GM18507 (cell line): ENCODE measurements around the gene FBXO42.

ENCODE experiments used
- DNase-seq: peaks from one replicate; pipeline ENCODE4 v3.0.0; 2011; ENCODE audit warnings: low read depth; ENCODE audit not compliant: insufficient read length; ENCODE audit errors: extremely low spot score
- FAIRE-seq: peaks from 2 replicates; lab custom pipeline; 2011; peaks lifted over from hg19 to GRCh38; lab: Jason Lieb, UNC

Gene FBXO42

GRCh38 chr1:16338961-16339360 is 13.3 kb downstream of the FBXO42 start:
- DNase-seq (no peak), FAIRE-seq (no peak)

GRCh38 chr1:16334655-16335340 is 17.5 kb downstream of the FBXO42 start:
- no peak for DNase-seq
- FAIRE-seq: no peak

- FAIRE-seq (no peak), DNase-seq (no peak)
These were observed 25.4 kb downstream of the FBXO42 start for GRCh38 chr1:16326833-16327404.

DNA sequence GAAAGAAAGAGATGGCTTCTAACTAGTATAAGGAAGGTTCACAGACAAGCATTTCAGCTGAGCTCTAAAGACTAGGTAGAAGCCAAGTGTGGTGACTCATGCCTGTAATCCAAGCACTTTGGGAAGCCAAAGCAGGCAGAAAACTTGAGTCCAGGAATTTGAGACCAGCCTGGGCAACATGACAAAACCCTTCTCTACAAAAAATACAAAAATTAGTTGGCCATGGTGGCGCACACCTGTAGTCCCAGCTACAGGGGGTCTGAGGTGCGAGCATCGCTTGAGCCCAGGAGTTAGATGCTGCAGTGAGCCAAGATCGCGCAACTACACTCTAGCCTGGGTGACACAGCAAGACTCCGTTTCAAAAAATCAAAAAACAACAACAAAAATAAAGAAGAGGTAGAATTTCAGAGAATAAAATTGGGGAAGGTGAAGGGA is 27.8 kb downstream of the FBXO42 start:
- DNase-seq (no peak), FAIRE-seq (no peak)

- FAIRE-seq (peak; percentile 15), DNase-seq (no peak)
These were observed 31.0 kb downstream of the FBXO42 start for GRCh38 chr1:16321176-16321867.

DNA sequence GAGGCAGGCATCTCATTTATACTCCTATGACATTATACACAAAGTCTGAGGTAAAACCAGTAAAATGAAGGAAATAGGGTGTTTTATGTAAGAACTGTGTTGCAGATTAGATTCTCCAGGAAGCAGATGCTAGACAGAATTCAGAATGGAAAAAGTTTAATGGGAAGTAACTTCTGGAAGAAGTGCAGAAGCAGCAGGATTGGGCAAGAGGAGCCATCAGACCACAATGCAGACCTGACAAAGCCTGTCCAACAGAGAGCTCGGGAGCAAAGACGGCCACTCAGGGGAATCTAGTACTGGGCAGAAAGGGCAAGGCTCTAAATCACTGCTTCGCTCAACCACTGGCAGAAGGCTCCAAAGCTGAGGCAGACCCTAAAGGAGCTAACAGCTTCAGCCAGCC is 33.7 kb downstream of the FBXO42 start:
- no peak for DNase-seq
- no peak for FAIRE-seq

DNA sequence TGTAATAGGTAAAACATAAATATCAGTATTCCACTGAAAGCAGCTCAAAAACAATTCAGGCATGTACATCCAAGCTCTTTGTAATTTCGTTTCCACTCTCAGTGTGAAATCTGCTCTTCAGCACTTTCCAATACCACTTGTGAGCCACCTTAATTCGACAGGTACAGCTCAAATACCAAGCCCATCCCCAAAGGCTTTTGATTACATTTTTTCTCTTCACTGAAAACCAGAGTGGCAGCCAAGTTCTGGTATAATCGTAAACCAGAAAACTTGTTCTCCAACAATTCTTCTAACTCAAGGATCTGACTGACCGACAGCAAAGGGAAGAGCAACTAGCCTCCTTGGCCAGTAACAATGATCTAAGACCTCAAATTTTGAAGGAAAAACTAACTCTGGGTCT is 36.8 kb downstream of the FBXO42 start:
- DNase-seq (no peak), FAIRE-seq (no peak)

DNA sequence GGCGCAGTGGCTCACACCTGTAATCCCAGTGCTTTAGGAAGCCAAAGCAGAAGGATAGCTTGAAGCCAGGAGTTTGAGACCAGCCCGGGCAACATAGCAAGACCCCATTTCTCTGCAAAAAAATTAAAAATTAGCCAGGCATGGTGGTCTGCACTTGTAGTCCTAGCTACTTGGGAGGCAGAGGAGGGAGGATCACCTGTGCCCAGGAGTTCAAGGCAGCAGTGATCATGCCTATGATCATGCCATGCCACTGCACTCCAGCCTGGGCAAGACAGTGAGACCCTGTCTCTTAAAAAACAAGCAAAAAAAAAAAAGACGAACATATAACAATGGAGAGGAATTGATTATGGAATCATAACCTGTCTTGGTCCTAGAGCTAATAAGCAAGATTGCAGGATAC is 45.1 kb downstream of the FBXO42 start:
- no peak for DNase-seq
- no peak for FAIRE-seq

DNA sequence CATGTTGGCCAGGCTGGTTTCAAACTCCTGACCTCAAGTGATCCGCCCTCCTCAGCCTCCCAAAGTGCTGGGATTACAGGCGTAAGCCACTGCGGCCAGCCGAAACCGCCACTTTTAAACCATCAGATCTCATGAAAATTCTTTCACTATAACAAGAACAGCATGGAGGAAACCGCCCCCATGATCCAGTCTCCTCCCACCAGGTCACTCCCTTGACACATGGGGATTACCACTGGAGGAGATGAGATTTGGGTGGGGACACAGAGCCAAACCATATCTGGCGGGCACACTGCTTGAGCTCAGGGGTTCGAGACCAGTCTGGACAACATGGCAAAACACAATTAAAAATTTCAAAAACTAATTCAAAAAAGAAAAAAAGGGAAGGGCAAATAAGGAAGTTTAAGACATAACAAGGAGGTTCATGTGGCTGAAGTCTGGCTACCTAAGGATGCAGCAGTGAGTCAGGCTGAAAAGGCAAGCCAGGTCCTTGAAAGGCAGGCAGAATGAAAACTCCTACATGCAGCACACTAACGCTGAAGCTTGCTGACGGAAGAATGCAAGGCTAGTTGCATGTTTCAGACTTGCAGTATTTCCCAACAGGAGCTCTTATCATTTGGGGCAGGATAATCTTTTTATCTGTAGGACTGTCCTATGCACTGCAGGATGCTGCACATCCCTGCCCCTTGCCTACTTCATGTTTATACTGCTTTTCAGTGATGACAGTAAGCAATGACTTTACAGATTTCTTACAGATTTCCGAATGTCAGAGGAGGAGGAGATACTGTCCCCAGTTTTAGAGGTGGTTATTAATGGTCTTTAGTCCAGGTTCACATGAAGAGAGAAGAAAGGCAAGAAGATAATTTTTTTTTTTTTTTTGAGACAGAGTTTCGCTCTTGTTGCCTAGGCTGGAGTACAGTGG is 49.3 kb downstream of the FBXO42 start:
- DNase-seq (no peak), FAIRE-seq (no peak)

DNA sequence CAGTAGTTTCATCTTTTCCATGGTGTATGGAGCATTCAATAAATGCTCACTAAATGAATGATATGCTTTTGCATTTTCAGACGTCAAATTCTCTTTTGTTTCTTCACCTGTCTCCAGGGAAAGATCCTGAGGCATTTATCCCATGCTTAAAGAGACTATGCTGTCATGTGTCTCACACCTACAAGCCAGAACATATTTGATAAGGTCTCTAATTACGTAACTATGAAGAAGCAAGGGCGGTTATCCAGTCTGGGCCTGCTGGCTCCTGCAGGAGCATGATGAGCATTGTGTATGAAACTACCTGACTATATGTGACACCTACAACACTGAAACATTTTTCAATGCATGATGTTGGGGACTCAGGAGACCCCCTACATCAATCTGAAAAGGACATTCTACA is 51.8 kb downstream of the FBXO42 start:
- no peak for FAIRE-seq
- no peak for DNase-seq

- FAIRE-seq (no peak), DNase-seq (no peak)
These were observed 53.6 kb downstream of the FBXO42 start for GRCh38 chr1:16298653-16299052.

GRCh38 chr1:16296643-16297042 is 55.6 kb downstream of the FBXO42 start:
- FAIRE-seq: no peak

DNA sequence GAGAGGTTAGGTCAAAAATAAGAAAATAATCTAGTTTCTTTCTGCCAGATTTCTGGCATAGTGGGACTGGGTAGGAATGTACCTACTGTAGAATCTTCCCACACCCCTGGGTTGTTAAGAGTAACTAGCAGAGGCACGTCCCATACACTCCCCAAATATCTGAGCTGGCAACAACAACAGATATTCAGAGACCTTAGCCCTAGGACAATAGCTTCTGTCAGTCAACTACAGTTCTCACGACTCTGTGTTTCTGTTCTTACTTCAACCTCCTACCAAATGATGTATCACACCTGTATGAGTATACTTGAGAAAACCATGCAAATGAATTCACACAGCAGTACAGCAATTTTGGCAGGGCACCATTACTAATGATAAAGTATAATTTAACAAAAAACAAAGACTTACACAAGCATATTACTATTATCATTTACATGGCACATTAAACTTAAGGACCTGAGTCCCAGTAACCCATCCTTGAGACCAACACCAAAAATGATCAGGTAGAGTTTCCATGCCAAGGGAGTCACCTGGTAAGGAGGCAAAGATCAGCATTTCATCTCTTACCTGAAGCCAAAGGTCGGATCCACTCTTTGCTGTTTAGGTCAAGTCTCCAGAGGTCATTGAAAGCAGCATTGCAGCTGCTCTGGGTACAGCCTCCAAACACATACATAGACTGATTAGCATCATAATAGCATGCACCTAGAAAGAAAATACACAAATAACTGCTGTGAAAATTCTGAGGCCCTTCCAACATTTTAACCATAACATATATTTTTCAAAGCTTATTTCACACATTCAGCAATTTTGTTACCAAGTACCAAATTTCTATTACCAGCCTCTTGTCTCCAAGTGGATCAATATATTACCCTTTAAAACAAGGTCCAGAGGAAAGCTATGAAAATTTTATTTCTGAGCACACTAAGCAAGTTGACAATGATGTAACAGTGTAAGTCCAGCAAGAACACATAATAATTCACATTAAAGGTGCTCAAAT is 57.8 kb downstream of the FBXO42 start:
- FAIRE-seq (no peak), DNase-seq (no peak)

More at GRCh38 chr1:16296643-16297042, 55.6 kb downstream of the FBXO42 start:
- no peak for DNase-seq

GRCh38 chr1:16293538-16293937 is 58.7 kb downstream of the FBXO42 start:
- FAIRE-seq (no peak), DNase-seq (no peak)

- DNase-seq (no peak), FAIRE-seq (no peak)
These were observed 59.5 kb downstream of the FBXO42 start for GRCh38 chr1:16292739-16293138.

DNA sequence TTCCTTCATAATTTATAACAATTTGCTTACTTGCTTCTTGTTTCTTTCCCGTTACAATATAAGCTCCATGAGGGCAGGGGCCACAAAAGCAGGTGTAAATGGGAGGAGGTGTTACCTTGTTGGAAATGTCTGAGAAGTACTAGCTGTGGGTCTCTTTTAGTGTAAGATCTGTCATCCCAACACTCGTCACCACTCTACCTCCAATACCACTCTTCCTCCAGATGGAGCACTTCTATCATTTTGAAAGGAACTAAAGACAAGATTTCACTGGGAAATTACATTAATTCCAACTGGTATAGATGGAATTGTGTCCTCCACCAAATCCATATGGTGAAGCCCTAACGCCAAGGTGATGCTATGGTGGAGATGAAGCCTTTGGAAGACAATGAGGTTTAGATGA is 62.3 kb downstream of the FBXO42 start:
- DNase-seq: no peak
- no peak for FAIRE-seq

- no peak for DNase-seq
These were observed 66.2 kb downstream of the FBXO42 start for GRCh38 chr1:16286122-16286521.

GRCh38 chr1:16281765-16282164 is 70.5 kb downstream of the FBXO42 start:
- no peak for FAIRE-seq

More at GRCh38 chr1:16286122-16286521, 66.2 kb downstream of the FBXO42 start:
- FAIRE-seq: no peak

GRCh38 chr1:16279186-16279585 is 73.1 kb downstream of the FBXO42 start:
- no peak for DNase-seq
- FAIRE-seq: no peak

More at GRCh38 chr1:16281765-16282164, 70.5 kb downstream of the FBXO42 start:
- DNase-seq: no peak
